Loucy (cell line): Measurements from ENCODE around the gene INKA1.

ENCODE experiments used
- CTCF ChIP-seq: fragments of 200-600 bp; sonication (generic); conservative IDR thresholded peaks from 2 replicates; pipeline ENCODE4 v1.5.1; 2014; ENCODE audit warnings: mild to moderate bottlenecking, antibody characterized with exemption, low read length
- EZH2phosphoT487 ChIP-seq: fragments of 200-600 bp; IDR thresholded peaks from 2 replicates; pipeline ENCODE4 v1.6.1; 2018; ENCODE audit warnings: antibody characterized with exemption, mild to moderate bottlenecking, moderate library complexity, borderline replicate concordance

- TF ChIP-seq EZH2phosphoT487, result no peak
- no peak for TF ChIP-seq CTCF
Measured at GRCh38 chr3:49792371-49793150, 10.5 kb upstream of the INKA1 start.
